ENCODE measurements around the gene MCM9. TPM values are rescaled to one million over a fixed set of nuclear protein-coding genes. Genes with fewer than 3 reads are reported as not detected.

MCM9 gene
- total RNA-seq, 1 experiment from 2014 or later: 14.4 TPM

DNA sequence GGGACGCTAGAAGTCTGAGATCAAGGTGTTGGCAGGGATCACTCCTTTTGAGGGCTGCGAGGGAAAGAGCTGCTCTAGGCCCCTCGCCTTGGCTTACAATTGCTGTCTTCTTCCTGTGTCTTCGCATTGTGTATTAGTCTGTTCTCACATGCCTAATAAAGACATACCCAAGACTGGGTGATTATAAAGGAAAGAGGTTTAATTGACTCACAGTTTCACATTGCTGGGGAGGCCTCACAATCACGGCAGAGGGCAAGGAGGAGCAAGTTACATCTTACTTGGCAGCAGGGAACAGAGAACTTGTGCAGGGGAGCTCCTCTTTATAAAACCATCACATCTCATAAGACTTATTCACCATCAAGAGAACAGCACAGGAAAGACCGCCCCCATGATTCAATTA is 143.5 kb downstream of the MCM9 start:
- Mint-ChIP-seq H3K9me3 (ENCODE audit: unreplicated experiment) (no peaks in the 10 kb centered on the region), H3K27me3 (ENCODE audit: insufficient read depth, unreplicated experiment) (no peaks in the 10 kb centered on the region), H3K4me1 (ENCODE audit: low read depth, unreplicated experiment) (peaks cover 6% of the 10 kb centered on the region), H3K36me3 (ENCODE audit: insufficient read depth, unreplicated experiment) (no peaks in the 10 kb centered on the region), H3K27ac (ENCODE audit: unreplicated experiment) (no peak overlapping the region), H3K4me3 (ENCODE audit: unreplicated experiment) (no peak overlapping the region)
- Histone ChIP-seq H3K9me3 (no peaks in the 10 kb centered on the region), H3K27me3 (replicated peaks; ENCODE audit: control insufficient read depth, insufficient read depth, low read length) (no peaks in the 10 kb centered on the region), H3K4me1 (0 out of 2 replicates have a peak, but pooled peaks cover under 1% of the 10 kb centered on the region), H3K4me3 (ENCODE audit: low read depth, low read length) (no peak overlapping the region), H3K36me3 (ENCODE audit: control insufficient read depth, insufficient read depth, low read length) (no peaks in the 10 kb centered on the region)
- no peak for DNase-seq
- ChIA-PET POLR2A (no interaction called here), CTCF (no interaction called here)
- intact Hi-C loops (cut with micrococcal nuclease; ENCODE audit: unreplicated experiment): no loop called here
- no TSS peak for BruUV-seq (replicated peaks)
- TF ChIP-seq, protein P1, sequence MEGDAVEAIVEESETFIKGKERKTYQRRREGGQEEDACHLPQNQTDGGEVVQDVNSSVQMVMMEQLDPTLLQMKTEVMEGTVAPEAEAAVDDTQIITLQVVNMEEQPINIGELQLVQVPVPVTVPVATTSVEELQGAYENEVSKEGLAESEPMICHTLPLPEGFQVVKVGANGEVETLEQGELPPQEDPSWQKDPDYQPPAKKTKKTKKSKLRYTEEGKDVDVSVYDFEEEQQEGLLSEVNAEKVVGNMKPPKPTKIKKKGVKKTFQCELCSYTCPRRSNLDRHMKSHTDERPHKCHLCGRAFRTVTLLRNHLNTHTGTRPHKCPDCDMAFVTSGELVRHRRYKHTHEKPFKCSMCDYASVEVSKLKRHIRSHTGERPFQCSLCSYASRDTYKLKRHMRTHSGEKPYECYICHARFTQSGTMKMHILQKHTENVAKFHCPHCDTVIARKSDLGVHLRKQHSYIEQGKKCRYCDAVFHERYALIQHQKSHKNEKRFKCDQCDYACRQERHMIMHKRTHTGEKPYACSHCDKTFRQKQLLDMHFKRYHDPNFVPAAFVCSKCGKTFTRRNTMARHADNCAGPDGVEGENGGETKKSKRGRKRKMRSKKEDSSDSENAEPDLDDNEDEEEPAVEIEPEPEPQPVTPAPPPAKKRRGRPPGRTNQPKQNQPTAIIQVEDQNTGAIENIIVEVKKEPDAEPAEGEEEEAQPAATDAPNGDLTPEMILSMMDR (IDR thresholded peaks at IDR 0.05; ENCODE audit: insufficient read depth in 1 of 2, low read depth in 1 of 2, low read length in 1 of 2, severe bottlenecking in 1 of 2, unreplicated experiment in 1 of 2): no peak

DNA sequence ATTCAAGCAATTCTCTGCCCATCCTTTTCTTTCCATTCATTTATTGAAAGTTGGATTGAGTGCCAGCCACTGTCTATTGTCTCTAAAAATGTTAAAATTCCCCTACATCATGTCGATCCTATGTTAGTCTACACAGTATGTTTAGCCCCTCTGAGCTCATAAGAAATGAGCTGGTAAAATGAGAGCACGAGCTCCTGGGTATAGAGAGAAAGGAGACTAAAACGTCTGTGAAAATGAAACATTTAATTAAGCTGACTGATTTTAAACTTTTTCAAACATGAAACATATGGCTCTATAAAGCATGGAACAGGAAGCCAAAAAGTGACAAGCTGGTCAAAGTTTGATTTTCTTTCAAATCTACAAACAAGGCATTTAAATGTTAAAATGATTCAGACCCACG is 145.0 kb downstream of the MCM9 start:
- Histone ChIP-seq H3K4me3 (ENCODE audit: low read depth, low read length) (no peak overlapping the region), H3K4me1 (no peaks in the 10 kb centered on the region), H3K27me3 (replicated peaks; ENCODE audit: control insufficient read depth, insufficient read depth, low read length) (no peaks in the 10 kb centered on the region), H3K9me3 (no peaks in the 10 kb centered on the region), H3K36me3 (ENCODE audit: control insufficient read depth, insufficient read depth, low read length) (no peaks in the 10 kb centered on the region)
- Mint-ChIP-seq H3K4me3 (ENCODE audit: unreplicated experiment) (no peak overlapping the region), H3K27me3 (ENCODE audit: insufficient read depth, unreplicated experiment) (no peaks in the 10 kb centered on the region), H3K9me3 (ENCODE audit: unreplicated experiment) (no peaks in the 10 kb centered on the region), H3K4me1 (ENCODE audit: low read depth, unreplicated experiment) (no peaks in the 10 kb centered on the region), H3K27ac (ENCODE audit: unreplicated experiment) (no peak overlapping the region), H3K36me3 (ENCODE audit: insufficient read depth, unreplicated experiment) (no peaks in the 10 kb centered on the region)
- intact Hi-C loops (cut with micrococcal nuclease; ENCODE audit: unreplicated experiment): no loop called here
- ChIA-PET POLR2A (no interaction called here), CTCF (no interaction called here)
- no TSS peak for BruUV-seq (replicated peaks)
- TF ChIP-seq, protein P1 (IDR thresholded peaks at IDR 0.05; ENCODE audit: insufficient read depth in 1 of 2, low read depth in 1 of 2, low read length in 1 of 2, severe bottlenecking in 1 of 2, unreplicated experiment in 1 of 2): no peak
- DNase-seq: no peak

DNA sequence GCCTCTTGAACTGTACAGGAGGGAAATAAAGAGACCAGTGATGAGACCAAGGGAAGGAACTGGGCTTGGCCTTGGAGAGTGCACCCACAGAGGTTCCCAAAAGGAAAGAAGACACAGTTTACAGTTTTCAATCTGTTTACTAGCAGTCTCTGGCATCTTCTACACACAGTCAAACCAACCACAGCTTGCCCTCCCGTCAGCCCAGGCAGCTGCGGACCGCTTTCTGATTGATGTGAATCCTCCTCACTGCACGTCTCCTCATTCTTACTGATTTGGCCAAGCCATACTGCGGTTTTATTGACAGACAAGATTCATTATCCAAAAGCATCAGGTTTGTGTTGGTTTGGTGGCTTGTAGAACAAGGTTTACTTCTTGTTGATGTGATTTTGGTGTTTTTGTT is 145.5 kb downstream of the MCM9 start:
- H3K9me3 ChIP-seq: no peaks in the 10 kb centered on the region
- Mint-ChIP-seq H3K27ac (ENCODE audit: unreplicated experiment) (no peak overlapping the region), H3K4me3 (ENCODE audit: unreplicated experiment) (no peak overlapping the region), H3K9me3 (ENCODE audit: unreplicated experiment) (no peaks in the 10 kb centered on the region), H3K4me1 (ENCODE audit: low read depth, unreplicated experiment) (no peaks in the 10 kb centered on the region), H3K36me3 (ENCODE audit: insufficient read depth, unreplicated experiment) (no peaks in the 10 kb centered on the region), H3K27me3 (ENCODE audit: insufficient read depth, unreplicated experiment) (no peaks in the 10 kb centered on the region)
- intact Hi-C loops (cut with micrococcal nuclease; ENCODE audit: unreplicated experiment): no loop called here
- CTCF ChIA-PET: no interaction called here
- POLR2A ChIA-PET: no interaction called here
- H3K27me3 ChIP-seq (replicated peaks; ENCODE audit: control insufficient read depth, insufficient read depth, low read length): no peaks in the 10 kb centered on the region
- DNase-seq: no peak
- H3K36me3 ChIP-seq (ENCODE audit: control insufficient read depth, insufficient read depth, low read length): no peaks in the 10 kb centered on the region
- TF ChIP-seq, protein P1 (IDR thresholded peaks at IDR 0.05; ENCODE audit: insufficient read depth in 1 of 2, low read depth in 1 of 2, low read length in 1 of 2, severe bottlenecking in 1 of 2, unreplicated experiment in 1 of 2): no peak
- BruUV-seq (replicated peaks): no TSS peak
- no peaks in the 10 kb centered on the region for H3K4me1 ChIP-seq
- no peak overlapping the region for H3K4me3 ChIP-seq (ENCODE audit: low read depth, low read length)
